Frontal cortex (tissue), 4 donors: ENCODE results near the gene MRPL52. TPM values are rescaled to one million over a fixed set of nuclear protein-coding genes. Genes with fewer than 3 reads are reported as not detected.
"Not testable (repeated sequence)": the region's sequence is repeated elsewhere in the genome, so short reads cannot be mapped to it uniquely, and the experiment has no call there.

Experiments
- DNase-seq, 2 donors: peaks; one replicate each; pipeline ENCODE4 v3.0.0; 2012; ENCODE audit warnings: low spot score in 2 of 2
- FAIRE-seq: peaks from 2 replicates; lab custom pipeline; 2012; peaks lifted over from hg19 to GRCh38; lab: Jason Lieb, UNC
- total RNA-seq: library from RNA; depleted of rRNA; stranded (reverse); fragments of >200 nt; gene quantifications from one replicate; pipeline ENCODE4 v1.2.3, GENCODE V29; 2014
- donor health status: control.
- donor health status: control.
- donor health status: control.

MRPL52 gene
- total RNA-seq, result 13.9 TPM

- peak; percentile 81 to 88 for DNase-seq
- no peak for FAIRE-seq
Measured at GRCh38 chr14:22829661-22830442, at the start of gene MRPL52. MRPL52 (plus strand) TSS chr14:22829887; CDS start chr14:22829913, 26 bp downstream.

GRCh38 chr14:22780105-22780679, 49.5 kb upstream of the MRPL52 start:
- DNase-seq (no peak), FAIRE-seq (no peak)

- FAIRE-seq (no peak), DNase-seq (no peak)
Measured at GRCh38 chr14:22780941-22781300, 48.8 kb upstream of the MRPL52 start.

- FAIRE-seq (no peak), DNase-seq (no peak)
Measured at GRCh38 chr14:22781301-22781991, 48.2 kb upstream of the MRPL52 start.

GRCh38 chr14:22786685-22787084, 43.0 kb upstream of the MRPL52 start:
- no peak for FAIRE-seq
- DNase-seq, result no peak

- FAIRE-seq, result no peak
- no peak for DNase-seq
Measured at GRCh38 chr14:22791301-22791700, 38.4 kb upstream of the MRPL52 start.

- DNase-seq, result no peak
- no peak for FAIRE-seq
Measured at GRCh38 chr14:22792158-22792557, 37.5 kb upstream of the MRPL52 start.

GRCh38 chr14:22793550-22793949, 36.1 kb upstream of the MRPL52 start:
- DNase-seq, FAIRE-seq: not testable (repeated sequence)

- DNase-seq (no peak), FAIRE-seq (no peak)
Measured at GRCh38 chr14:22793976-22794375, 35.7 kb upstream of the MRPL52 start.

GRCh38 chr14:22794551-22794951, 35.1 kb upstream of the MRPL52 start:
- DNase-seq (no peak), FAIRE-seq (no peak)

GRCh38 chr14:22796087-22796707, 33.5 kb upstream of the MRPL52 start:
- FAIRE-seq, result no peak
- no peak for DNase-seq

- FAIRE-seq (no peak), DNase-seq (no peak)
Measured at GRCh38 chr14:22797017-22797917, 32.4 kb upstream of the MRPL52 start.

GRCh38 chr14:22798528-22798927, 31.2 kb upstream of the MRPL52 start:
- FAIRE-seq (no peak), DNase-seq (no peak)

GRCh38 chr14:22800346-22800745, 29.3 kb upstream of the MRPL52 start:
- DNase-seq, result no peak
- FAIRE-seq, result no peak

- no peak for DNase-seq
- FAIRE-seq, result no peak
Measured at GRCh38 chr14:22801716-22802115, 28.0 kb upstream of the MRPL52 start.

GRCh38 chr14:22802860-22803686, 26.6 kb upstream of the MRPL52 start:
- DNase-seq, result no peak
- no peak for FAIRE-seq

GRCh38 chr14:22803687-22803974, 26.1 kb upstream of the MRPL52 start:
- DNase-seq, result no peak

GRCh38 chr14:22805235-22805634, 24.5 kb upstream of the MRPL52 start:
- not testable (repeated sequence) for FAIRE-seq, DNase-seq

More at GRCh38 chr14:22803687-22803974, 26.1 kb upstream of the MRPL52 start:
- no peak for FAIRE-seq
